ENCODE results near the gene PLAAT4. TPM values are rescaled to one million over a fixed set of nuclear protein-coding genes. Genes with fewer than 3 reads are reported as not detected.

PLAAT4 gene
- total and polyA plus RNA-seq, 2 of the 13 experiments (the other 11 are each of a cell fraction or from before 2014, with no cell fraction given) = 0.71 to 1.00 TPM

- TF ChIP-seq AHDC1 (CRISPR knock-in tag; IDR thresholded peaks at IDR 0.05; ENCODE audit: borderline replicate concordance) (peak; percentile 32; the same call in 1 of the 2 replicates), PAX8 (CRISPR knock-in tag; IDR thresholded peaks at IDR 0.05; ENCODE audit: borderline replicate concordance) (no peak), RARA (CRISPR knock-in tag; IDR thresholded peaks at IDR 0.05) (peak; percentile 46), ZNF674 (CRISPR knock-in tag; IDR thresholded peaks at IDR 0.05; ENCODE audit: low read depth) (no peak), ZNF766 (CRISPR knock-in tag; IDR thresholded peaks at IDR 0.05; ENCODE audit: borderline replicate concordance) (no peak), KMT2A (CRISPR knock-in tag; IDR thresholded peaks at IDR 0.05) (no peak), SP140L (CRISPR knock-in tag; IDR thresholded peaks at IDR 0.05; ENCODE audit: borderline replicate concordance) (no peak), CHCHD3 (CRISPR knock-in tag; IDR thresholded peaks at IDR 0.05) (no peak), SOX13 (IDR thresholded peaks at IDR 0.05) (peak; percentile 73; the same call in 1 of the 2 replicates), SOX13 (CRISPR knock-in tag; conservative IDR thresholded peaks at IDR 0.05 in 1 of 2, IDR thresholded peaks at IDR 0.05 in 1 of 2) (peak in 1 of 2 experiments; percentile 93; a peak in 2 of 4 replicates), TFAP4 (IDR thresholded peaks at IDR 0.05; ENCODE audit: borderline replicate concordance, low read depth) (peak; percentile 30; the same call in 1 of the 2 replicates), TRIM24 (CRISPR knock-in tag; IDR thresholded peaks at IDR 0.05) (no peak), HNF4G (IDR thresholded peaks at IDR 0.05; ENCODE audit: borderline replicate concordance, low read depth, low read length) (0 out of 2 replicates have a peak, but pooled peaks have one; percentile 11), HNF4G (CRISPR knock-in tag; IDR thresholded peaks at IDR 0.05; ENCODE audit: borderline replicate concordance, low read depth) (no peak), ZNF263 (CRISPR knock-in tag; IDR thresholded peaks at IDR 0.05) (no peak), U2AF1 (optimal IDR thresholded peaks at IDR 0.05; ENCODE audit: low read depth, low read length) (no peak), ZGPAT (CRISPR knock-in tag; IDR thresholded peaks at IDR 0.05) (peak; percentile 38; the same call in 1 of the 2 replicates), IKZF4 (CRISPR knock-in tag; IDR thresholded peaks at IDR 0.05; ENCODE audit: borderline replicate concordance, low read depth, not compliant biosample characterization) (no peak), HMG20B (CRISPR knock-in tag; conservative IDR thresholded peaks at IDR 0.05) (peak; percentile 71; the same call in 1 of the 2 replicates), MXD4 (CRISPR knock-in tag; IDR thresholded peaks at IDR 0.05) (no peak), ZNF761 (CRISPR knock-in tag; conservative IDR thresholded peaks at IDR 0.05) (no peak)
These were observed 44.8 kb upstream of the PLAAT4 start (continued) for GRCh38 chr11:63491636-63492372.
